Daoy (cell line): Measurements from ENCODE around the gene RBBP4. TPM values are rescaled to one million over a fixed set of nuclear protein-coding genes. Genes with fewer than 3 reads are reported as not detected.
"Not testable (repeated sequence)": the region's sequence is repeated elsewhere in the genome, so short reads cannot be mapped to it uniquely, and the experiment has no call there.

Source experiments
- DNase-seq: peaks from one replicate; pipeline ENCODE4 v3.0.0-alpha.2; 2015; ENCODE audit warnings: low read depth
- total RNA-seq: library from RNA; depleted of rRNA; stranded (reverse); fragments of >200 nt; shearing (Covaris generic); gene quantifications from 2 replicates; pipeline ENCODE4 v1.2.3, GENCODE V29; 2014

The RBBP4 gene
- total RNA-seq, 1 experiment from 2014 or later = 152 TPM

- no peak for DNase-seq
These were observed 42.6 kb downstream of the RBBP4 start for GRCh38 chr1:32693455-32694174.

- peak; percentile 49 for DNase-seq
These were observed 44.3 kb downstream of the RBBP4 start for GRCh38 chr1:32695098-32695904.

GRCh38 chr1:32696041-32696440 lies 45.0 kb downstream of the RBBP4 start:
- DNase-seq = no peak

GRCh38 chr1:32696996-32697395 lies 46.0 kb downstream of the RBBP4 start:
- DNase-seq = not testable (repeated sequence)

- DNase-seq = peak; percentile 36
These were observed 50.5 kb downstream of the RBBP4 start for GRCh38 chr1:32701421-32701911.

GRCh38 chr1:32701951-32702598 lies 51.1 kb downstream of the RBBP4 start:
- DNase-seq = peak; percentile 59

- peak; percentile 92 for DNase-seq
These were observed 51.8 kb downstream of the RBBP4 start, which contains the start of gene SYNC for GRCh38 chr1:32702599-32703478. SYNC (minus strand) TSS chr1:32702770; CDS start chr1:32702660, 110 bp downstream.

- peak; percentile 99 for DNase-seq
These were observed 52.7 kb downstream of the RBBP4 start for GRCh38 chr1:32703479-32704291.

GRCh38 chr1:32705516-32705915 lies 54.5 kb downstream of the RBBP4 start:
- DNase-seq = no peak

- no peak for DNase-seq
These were observed 55.5 kb downstream of the RBBP4 start for GRCh38 chr1:32706491-32706890.

GRCh38 chr1:32709075-32709474 lies 58.1 kb downstream of the RBBP4 start:
- DNase-seq = no peak

- no peak for DNase-seq
These were observed 58.5 kb downstream of the RBBP4 start for GRCh38 chr1:32709476-32709875.

GRCh38 chr1:32711221-32711620 lies 60.2 kb downstream of the RBBP4 start:
- not testable (repeated sequence) for DNase-seq

- DNase-seq = no peak
These were observed 62.1 kb downstream of the RBBP4 start for GRCh38 chr1:32713081-32713480.

- no peak for DNase-seq
These were observed 63.3 kb downstream of the RBBP4 start for GRCh38 chr1:32714277-32714676.

GRCh38 chr1:32715901-32716311 lies 64.9 kb downstream of the RBBP4 start:
- no peak for DNase-seq

GRCh38 chr1:32716312-32717148 lies 65.5 kb downstream of the RBBP4 start:
- DNase-seq = peak; percentile 75

- no peak for DNase-seq
These were observed 66.5 kb downstream of the RBBP4 start for GRCh38 chr1:32717503-32717902.

- no peak for DNase-seq
These were observed 67.0 kb downstream of the RBBP4 start for GRCh38 chr1:32718036-32718435.
